Activated CD8-positive, alpha-beta memory T cell treated with anti-CD3 and anti-CD28 coated beads for 24 hours (primary cell): Measurements from ENCODE around the gene POLR3A.
"Not testable (repeated sequence)": the region's sequence is repeated elsewhere in the genome, so short reads cannot be mapped to it uniquely, and the experiment has no call there.

Experiments
- DNase-seq: peaks from one replicate; pipeline ENCODE4 v3.0.0-alpha.2; 2020

POLR3A gene

GRCh38 chr10:78017856-78018255 lies 11.5 kb downstream of the POLR3A start:
- no peak for DNase-seq

- DNase-seq = no peak
Observed at GRCh38 chr10:78015546-78015945, 13.8 kb downstream of the POLR3A start.

- no peak for DNase-seq
Observed at GRCh38 chr10:78013564-78013963, 15.8 kb downstream of the POLR3A start.

- DNase-seq = no peak
Observed at GRCh38 chr10:78011065-78011464, 18.2 kb downstream of the POLR3A start.

- DNase-seq = no peak
Observed at GRCh38 chr10:78010278-78010677, 19.0 kb downstream of the POLR3A start.

- no peak for DNase-seq
Observed at GRCh38 chr10:78009662-78010061, 19.7 kb downstream of the POLR3A start.

GRCh38 chr10:78007172-78007571 lies 22.1 kb downstream of the POLR3A start:
- no peak for DNase-seq

- DNase-seq = no peak
Observed at GRCh38 chr10:78004215-78005026, 24.9 kb downstream of the POLR3A start.

- DNase-seq = no peak
Observed at GRCh38 chr10:78002541-78003288, 26.6 kb downstream of the POLR3A start.

- DNase-seq = no peak
Observed at GRCh38 chr10:78000956-78001472, 28.3 kb downstream of the POLR3A start.

- no peak for DNase-seq
Observed at GRCh38 chr10:78000206-78000605, 29.1 kb downstream of the POLR3A start.

- not testable (repeated sequence) for DNase-seq
Observed at GRCh38 chr10:77998780-77999179, 30.5 kb downstream of the POLR3A start.

- DNase-seq = no peak
Observed at GRCh38 chr10:77993620-77994019, 35.7 kb downstream of the POLR3A start.

GRCh38 chr10:77989081-77989724 lies 40.1 kb downstream of the POLR3A start:
- no peak for DNase-seq

- DNase-seq = no peak
Observed at GRCh38 chr10:77987671-77988255, 41.6 kb downstream of the POLR3A start.

- DNase-seq = no peak
Observed at GRCh38 chr10:77984986-77985385, 44.3 kb downstream of the POLR3A start.

- no peak for DNase-seq
Observed at GRCh38 chr10:77983384-77984341, 45.7 kb downstream of the POLR3A start.

- no peak for DNase-seq
Observed at GRCh38 chr10:77981281-77981680, 48.0 kb downstream of the POLR3A start.

GRCh38 chr10:77979221-77979620 lies 50.1 kb downstream of the POLR3A start:
- DNase-seq = no peak

GRCh38 chr10:77978360-77978759 lies 51.0 kb downstream of the POLR3A start:
- DNase-seq = no peak

GRCh38 chr10:77977934-77978333 lies 51.4 kb downstream of the POLR3A start:
- DNase-seq = no peak

GRCh38 chr10:77977016-77977415 lies 52.3 kb downstream of the POLR3A start:
- DNase-seq = no peak
